HG02610 (cell line): Measurements from ENCODE around the gene TOM1.

Experiments used
- ATAC-seq: cut with Tn5 transposase; IDR thresholded peaks from one replicate; pipeline ENCODE4 v1.9.1; 2021; ENCODE audit warnings: mild to moderate bottlenecking, moderate library complexity; ENCODE audit not compliant: unreplicated experiment

The TOM1 gene

DNA sequence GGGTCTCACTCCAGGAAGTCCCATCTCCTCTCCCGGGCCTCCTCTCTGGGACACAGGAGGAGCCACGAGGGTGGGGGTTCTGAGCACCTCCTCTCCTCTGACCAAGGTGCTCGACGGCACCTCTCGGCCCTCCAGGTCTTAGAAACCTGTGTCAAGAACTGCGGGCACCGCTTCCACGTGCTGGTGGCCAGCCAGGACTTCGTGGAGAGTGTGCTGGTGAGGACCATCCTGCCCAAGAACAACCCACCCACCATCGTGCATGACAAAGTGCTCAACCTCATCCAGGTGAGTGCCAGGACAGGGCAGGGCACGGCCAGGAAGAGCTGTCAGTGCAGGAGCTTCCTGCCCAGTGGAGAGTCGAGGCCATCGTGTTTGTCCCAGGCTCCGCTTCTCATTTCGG is 23.2 kb downstream of the TOM1 start:
- no peak for ATAC-seq

DNA sequence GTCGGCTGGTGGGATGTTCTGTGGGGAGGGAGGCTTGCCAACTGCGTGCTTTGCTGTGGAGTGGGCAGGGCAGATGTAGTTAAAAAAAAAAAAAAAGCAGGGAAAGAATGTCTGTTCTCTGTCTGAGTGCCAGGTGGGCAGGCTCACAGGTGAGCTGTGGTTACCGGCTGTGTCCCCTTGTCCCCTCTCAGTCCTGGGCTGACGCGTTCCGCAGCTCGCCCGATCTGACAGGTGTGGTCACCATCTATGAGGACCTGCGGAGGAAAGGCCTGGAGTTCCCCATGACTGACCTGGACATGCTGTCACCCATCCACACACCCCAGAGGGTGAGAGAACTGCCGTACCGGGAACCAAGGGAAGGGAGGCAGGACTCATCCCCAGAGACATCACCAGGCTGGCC is 23.6 kb downstream of the TOM1 start:
- ATAC-seq = no peak

DNA sequence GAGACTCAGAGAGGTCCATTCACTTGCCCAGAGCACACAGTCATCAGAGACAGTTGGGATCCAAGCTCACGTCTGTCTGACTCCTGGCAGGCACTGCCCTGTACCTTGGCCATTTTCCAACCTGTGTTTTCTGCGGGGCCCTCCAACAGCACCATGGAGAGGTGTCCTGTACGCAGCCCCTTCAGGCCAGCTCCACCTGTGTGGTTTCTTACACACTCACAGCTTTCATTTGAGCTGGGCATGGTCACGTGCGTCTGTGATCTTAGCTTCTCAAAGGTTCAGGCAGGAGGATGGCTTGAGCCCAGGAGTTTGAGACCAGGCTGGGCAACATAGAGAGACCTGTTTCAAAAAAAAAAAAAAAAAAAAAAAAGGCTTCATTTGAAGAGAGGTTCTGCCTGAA is 24.4 kb downstream of the TOM1 start:
- no peak for ATAC-seq

DNA sequence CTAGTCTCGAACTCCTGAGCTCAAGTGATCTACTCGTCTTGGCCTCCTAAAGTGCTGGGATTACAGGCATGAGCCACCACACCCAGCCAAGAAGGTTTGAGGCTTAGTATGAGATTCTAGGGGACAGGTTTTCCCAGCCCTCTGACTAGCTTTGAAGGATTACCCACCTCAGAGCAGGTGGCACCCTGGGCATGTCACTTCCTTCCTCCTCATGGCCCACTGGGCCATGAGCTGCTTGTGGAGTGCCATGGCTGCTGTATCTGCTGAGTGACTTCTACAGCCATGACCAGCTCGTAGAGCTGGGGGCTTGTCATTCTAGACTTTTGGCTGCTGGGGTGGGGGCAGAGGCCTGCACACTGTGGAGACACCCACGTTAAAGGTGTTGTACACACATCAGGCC is 25.1 kb downstream of the TOM1 start:
- ATAC-seq = no peak

DNA sequence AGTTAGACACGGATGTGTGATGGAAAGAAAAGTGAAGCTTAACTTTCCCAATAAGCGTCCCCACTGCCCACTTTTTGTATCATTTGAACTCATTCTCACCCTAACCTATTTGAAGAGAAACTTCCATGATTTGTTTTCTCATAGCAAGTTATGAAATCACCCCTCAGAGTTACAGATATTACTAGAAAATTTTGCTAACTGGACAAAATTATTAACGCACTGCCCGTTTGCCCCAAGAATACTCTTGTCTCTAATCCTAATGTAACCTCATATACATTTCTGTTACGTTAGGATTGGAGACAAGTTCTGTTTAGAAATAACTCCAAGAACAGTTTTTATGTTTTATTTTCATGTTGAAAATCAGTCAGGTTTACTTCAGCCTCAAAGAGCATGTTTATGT is 25.5 kb downstream of the TOM1 start:
- no peak for ATAC-seq

DNA sequence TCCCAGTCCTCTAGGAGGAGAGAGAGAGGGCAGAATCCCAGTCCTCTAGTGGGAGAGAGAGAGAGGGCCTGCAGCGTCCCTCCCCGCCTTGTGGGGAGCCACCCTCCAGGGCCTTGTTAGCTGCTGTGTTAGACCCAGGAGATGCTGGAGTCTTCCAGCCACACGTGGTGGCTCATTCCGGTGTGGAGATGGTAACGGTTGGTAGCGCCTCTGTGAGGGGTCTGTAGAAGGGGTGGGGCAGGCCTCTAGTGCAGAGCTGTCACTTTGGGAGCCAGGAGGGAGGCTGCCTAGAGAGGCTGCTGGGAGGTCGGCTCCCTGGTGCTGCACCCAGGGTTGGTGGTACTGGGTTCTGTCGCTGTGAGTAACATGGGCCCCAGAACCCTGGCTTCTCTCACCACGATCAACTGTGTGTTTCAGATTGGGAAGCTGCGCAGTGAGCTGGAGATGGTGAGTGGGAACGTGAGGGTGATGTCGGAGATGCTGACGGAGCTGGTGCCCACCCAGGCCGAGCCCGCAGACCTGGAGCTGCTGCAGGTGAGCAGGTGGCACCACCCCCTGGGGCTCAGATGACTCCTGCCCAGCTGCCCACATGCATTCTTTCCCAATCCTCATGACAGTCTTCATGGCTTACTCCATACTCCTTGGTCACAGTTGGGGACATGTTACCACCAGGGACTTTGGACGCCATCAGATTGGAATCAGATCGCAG is 27.3 kb downstream of the TOM1 start:
- no peak for ATAC-seq

DNA sequence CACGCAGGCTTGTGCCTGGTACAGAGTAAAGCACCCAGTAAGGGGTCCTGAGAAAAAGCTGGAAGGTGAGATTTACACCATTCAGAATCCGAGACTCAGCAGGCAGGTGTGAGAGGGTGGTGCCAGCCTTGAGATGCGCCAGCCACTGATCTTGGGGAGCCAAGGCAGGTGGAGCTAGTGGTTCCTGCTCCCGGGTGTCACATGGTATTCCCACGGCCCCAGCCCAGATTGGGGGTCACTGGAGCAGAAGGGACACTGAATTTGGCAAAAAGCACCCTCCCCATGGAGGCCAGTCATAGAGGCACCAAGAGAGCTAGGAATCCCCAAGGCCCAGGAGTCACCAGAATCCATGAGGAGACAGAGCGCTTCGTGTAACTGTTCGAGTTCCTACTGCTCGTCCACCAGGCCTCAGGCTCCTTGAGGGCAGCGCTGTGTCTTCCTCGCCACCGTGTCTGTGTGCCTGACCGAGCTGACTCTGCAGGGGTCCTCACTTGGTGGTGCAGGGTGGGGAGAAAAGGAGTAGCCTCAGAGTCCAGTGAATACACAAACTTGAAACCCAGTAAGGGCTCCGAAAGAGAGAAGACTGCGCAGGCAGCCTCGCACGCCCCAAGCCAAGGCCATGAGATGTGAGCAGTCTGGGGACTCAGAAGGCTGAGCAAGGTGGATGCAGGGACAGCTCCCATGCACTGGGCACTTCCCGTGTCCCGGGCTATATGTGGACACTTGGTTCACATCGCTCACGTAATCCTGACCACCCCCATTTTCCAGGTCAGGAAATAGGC is 28.2 kb downstream of the TOM1 start:
- ATAC-seq = no peak

DNA sequence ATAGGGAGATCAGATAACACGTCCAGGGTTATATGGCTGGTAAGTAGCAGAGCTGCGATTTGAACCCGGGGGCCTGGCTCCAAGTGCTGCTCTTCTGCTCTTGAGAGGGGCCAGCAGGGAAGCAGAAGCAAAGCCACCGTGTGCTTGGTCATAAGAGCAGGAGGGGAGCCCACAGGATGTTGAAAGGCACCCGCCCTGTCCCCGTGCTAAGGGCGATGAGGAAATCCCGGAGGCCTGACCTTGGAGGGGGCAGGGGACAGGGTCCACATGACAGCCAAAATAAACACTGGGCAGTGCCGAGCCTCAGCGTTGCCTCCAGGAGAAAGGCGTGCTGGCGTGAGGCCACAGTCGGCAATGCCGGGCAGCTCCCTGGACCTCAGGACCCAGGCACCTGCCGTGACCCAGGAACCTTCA is 28.8 kb downstream of the TOM1 start:
- ATAC-seq = no peak

DNA sequence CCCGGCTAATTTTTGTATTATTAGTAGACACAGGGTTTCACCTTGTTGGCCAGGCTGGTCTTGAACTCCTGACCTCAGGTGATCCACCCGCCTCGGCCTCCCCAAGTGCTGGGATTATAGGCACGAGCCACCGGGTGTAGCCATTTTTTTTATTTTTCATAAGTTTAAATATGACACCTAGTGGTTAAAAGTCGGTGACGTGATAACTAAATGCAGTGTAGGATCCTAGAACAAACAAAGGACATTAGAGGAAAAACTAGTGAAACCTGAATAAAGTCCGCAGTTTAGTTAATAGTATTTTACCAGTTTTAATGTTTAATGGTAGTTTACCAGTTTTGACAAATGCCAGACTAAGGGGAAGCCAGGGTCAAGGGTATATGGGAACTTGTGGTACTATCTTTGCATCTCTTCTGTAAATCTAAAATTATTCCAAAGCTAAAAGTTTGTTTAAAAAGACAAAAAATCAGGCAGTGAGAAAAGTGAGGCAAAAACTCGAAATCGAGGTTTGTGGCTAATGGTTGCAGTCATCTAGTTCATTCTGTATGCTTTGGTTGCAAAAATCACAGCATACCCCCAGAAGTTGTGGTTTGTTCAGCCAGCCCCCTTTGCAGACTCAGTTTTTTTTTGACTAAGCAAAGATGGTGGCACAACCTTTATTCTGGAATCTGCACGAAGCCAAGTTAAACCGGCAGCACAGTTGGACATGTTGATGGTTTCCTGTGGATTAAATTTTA is 29.6 kb downstream of the TOM1 start:
- no peak for ATAC-seq

DNA sequence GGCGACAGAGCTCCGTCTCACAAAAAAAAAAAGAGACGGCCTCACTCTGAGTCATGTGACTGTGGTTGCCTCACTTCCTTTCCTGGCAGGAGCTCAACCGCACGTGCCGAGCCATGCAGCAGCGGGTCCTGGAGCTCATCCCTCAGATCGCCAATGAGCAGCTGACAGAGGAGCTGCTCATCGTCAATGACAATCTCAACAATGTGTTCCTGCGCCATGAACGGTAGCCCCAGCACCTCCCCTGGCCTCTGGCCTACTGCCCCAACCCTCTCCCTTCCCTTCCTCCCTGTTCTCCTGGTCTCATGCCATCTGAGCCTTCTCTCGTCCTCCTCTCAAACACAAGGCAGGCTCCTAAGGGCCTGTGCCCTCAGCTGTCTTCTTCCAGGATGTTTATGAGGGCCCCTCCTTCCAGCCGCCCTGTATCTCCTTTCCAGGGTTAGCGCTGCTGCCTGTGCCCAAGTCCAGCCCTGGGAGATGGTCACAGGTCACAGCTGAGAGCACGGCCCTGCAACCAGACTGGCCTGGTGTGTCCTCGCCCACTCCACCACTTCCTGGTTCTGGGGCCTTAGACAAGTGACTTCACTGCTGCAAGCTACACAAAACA is 30.7 kb downstream of the TOM1 start:
- ATAC-seq = no peak

DNA sequence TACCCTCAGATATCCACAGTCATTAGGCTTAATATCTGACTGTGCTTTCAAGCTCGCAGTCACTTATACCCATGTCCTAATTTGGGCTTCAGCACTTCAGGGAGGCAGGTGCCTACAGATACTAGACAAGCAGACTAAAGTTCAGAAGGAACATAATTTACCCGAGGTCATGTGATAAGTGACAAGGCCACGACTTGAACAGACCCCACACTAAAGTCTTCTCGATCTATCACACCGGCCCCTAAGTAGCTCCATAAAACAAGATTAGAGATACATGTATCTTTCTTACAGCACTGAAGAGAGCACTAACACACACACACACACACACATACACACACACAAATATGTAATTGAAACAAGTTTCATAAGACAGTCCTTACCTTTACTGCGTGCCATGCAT is 32.6 kb downstream of the TOM1 start:
- ATAC-seq = no peak

DNA sequence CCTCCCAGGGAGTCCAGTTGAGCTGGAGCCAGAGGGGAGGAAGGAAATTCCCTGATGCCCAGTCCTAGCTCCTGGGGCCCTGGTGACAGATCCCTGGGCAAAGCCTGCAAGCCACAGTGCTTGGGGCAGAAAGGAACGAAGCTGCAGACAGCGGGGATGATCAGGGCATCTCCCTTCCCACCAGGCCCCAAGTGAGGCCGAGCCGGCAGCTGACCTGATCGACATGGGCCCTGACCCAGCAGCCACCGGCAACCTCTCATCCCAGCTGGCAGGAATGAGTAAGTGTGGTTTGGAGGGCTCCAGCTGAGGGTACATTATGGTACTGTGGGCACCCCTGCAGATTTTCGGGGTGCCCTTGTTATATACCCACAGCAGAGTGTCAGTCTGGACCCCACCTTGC is 33.5 kb downstream of the TOM1 start:
- ATAC-seq = no peak

DNA sequence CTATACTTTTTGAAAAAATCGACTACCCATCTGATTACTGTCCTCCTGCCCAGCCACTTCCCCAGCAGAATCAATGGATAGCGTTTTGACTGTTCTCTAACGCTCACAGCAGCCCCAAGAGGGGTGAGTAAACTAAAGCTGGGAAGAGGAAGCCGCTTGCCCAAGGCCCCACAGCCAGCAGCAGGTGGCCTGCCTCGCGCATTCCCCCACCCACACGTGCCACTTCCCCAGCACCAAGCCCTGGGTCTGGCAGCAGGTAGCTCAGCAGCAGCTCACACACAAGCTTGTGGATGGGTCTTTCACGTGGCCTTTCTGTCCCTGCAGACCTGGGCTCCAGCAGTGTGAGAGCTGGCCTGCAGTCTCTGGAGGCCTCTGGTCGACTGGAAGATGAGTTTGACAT is 34.3 kb downstream of the TOM1 start:
- no peak for ATAC-seq

DNA sequence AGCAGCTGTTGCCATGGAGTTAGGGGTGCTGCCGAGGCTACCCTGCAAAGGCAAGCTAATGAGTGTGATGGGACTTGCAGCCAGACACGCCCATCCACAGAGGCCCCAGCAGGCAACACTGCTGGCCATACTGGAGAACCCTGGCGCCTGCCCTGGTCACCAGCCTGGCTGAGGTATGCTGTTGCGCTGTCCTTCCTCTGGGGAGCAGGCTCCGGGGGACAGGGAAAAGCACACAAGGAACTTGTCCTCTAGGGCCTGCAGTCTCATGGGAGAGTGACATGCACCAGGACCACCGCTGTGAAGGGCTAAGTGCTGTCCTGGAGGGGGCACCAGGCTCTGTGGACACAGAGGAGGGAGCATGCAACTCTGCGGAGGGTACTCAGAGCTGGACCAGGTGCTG is 35.8 kb downstream of the TOM1 start:
- no peak for ATAC-seq

DNA sequence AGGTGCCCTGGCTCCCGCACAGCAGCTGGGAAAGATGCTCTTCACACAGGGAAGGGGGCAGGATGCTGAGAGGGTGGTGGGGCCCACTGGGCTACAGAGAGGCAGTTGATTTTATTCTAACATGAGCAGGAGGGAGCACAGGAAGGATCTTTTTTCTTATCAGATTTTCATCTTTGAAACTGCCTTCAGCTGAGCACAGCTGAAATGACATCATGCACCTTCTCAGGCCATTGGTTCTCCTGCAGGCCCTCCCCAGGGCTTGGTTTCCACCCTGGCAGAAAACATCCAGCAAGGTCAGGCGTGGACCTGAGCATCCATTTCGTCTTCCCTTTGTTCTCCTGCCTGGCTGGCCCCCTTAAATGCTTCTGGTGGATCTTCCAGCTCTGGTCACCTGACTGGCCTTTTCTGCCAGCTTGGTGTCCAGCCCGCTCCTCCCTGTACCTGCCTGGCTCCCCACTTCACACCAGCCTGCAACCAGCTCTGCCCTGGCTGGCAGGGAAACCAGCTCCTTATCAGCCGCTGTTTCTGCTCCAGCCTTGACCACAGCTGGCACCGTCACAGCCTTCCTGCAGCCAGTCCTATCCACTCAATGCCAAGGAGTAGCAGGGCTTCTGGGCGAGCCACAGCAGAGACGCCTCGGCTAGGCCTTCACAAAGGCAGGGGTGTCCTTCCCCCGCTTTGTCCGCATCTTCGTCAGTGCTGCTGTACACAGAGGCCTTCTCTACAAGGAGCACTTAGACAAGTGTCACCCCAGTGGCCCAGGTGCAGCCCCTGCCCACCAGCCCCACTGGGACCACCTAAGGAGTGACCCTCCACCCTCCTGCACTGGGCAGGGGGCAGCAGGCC is 36.5 kb downstream of the TOM1 start:
- no peak for ATAC-seq

DNA sequence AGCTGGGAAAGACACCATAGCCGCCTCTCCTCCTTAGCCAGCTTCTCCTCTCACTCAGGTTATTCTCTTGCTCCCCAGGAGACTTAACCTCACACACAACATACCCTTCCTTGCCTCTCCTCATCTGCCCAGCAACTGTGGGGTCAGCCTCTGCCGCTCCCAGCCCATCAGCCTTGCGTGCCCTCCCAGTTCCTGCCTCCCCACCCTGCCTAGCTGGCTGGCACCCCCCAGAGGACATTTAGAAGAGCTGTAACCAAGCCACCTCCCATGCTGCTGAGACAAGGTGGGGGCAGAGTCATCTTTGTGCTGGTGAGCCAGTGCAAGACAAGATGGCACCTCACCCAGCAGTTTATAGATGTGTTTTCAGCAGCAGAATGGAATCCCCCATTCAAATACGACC is 38.2 kb downstream of the TOM1 start:
- ATAC-seq = no peak

DNA sequence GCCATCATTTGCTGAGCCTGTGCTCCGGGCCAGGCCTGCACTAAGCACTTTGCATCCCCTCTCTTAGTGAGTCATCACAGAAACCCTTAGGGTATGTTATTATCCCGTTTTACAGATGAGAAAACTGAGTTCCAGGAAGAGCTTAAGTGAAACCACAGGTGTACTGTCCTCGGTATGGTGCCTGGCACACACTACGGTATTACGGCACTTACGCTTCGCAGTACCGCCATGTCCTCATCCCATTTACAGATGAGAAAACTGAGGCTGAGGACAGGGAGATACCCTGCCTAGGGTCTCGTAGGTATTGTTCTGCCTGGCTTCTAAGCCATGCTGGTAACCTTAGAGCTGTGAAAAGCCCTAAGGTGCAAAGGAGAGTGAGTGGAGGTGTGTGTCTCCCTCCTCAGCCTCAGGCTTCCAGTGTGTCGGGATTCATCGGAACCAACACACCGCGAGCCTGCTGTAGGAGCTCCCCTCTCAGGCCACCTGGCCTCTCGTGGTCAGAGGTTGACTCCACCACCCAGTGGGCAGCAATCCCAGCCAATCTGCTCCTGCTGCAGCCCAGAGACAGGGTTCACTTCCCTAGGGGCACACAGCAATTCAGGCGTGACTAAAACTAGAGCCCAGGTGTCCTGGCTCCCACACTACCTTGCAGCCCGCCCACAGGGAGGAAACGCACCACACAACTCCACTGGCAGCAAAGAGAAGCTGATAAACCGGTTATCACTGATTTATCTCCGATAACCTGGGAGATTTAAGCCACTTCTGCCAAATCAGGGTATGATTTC is 41.6 kb downstream of the TOM1 start:
- no peak for ATAC-seq

DNA sequence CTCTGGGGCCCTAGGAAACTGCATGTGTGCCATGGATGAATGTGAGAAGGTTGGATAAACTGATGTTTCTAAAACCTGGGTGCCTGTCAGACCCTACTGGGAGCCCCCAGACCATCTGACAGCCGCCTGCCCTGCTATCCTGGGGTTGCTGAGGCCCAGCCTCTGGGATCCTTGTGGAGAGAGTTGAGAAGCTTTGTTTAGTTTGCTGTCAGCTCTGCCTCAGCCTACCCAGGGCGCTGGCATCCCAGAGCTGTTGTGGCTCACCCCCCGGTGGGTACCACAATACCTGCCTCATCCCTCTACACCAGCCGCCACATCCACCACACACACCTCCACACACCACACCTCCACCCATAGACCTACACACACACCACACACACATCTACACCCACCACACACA is 42.7 kb downstream of the TOM1 start:
- no peak for ATAC-seq

DNA sequence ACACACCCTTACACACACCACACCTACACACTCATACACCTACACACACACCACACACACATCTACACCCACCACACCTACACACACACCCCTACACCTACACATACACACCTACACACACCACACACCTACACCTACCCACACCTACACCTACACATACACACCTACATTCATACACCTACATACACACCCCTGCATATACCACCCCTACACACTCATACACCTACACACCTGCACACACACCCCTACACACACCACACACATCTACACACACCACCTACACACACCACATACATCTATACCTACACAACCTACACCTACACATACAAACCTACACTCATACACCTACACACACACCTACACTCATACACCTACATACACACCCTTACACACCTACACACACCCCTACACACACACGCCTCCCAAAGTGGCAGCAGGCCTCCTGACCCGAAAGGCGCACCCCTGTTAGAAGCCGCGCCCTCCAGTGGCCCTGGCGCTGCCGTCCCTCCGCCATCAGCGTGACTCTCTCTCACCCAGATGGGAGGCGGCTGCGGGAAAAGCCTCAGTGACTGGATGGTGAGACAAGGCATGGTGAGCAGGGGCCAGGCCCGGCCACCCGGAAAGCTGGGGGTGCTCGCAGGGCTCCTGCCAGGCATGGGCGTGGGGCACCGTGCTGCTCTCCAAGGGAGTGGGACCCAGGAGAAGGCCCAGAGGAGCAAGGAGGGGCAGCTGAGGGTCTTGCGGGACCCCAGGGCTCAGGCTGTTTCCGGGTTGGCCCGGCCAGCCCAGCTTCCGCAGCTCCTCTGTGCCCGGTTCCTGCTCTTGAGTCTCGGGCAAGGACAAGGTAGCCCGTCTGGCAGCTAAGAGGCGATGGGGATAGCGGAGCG is 44.2 kb downstream of the TOM1 start:
- no peak for ATAC-seq
